GM10847 (cell line): Measurements from ENCODE around the gene GRM4.

Experiments used
- POLR2A ChIP-seq: IDR thresholded peaks from 2 replicates; pipeline ENCODE4 v1.6.1; 2011; ENCODE audit not compliant: insufficient read length; ENCODE audit errors: extremely low read depth

GRM4 gene

DNA sequence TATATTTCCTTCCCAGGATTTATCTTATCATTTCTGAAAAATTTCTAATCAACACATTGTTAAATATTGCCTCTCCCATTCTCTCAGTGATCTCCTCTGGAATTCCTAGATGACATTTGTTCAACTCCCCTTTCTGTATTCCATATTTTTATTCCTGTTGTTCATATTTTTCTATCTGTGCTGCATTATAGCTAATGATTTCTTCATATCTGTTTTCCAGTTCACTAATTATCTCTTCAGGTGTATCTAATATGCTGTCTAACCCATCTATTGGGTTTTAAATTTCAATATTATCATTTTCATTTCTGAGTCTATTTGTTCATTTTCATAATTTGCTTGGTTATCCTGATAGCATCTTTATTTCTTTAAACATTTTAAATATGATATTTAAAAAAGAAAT, 141.9 kb downstream of the GRM4 start:
- TF ChIP-seq POLR2A = no peak

DNA sequence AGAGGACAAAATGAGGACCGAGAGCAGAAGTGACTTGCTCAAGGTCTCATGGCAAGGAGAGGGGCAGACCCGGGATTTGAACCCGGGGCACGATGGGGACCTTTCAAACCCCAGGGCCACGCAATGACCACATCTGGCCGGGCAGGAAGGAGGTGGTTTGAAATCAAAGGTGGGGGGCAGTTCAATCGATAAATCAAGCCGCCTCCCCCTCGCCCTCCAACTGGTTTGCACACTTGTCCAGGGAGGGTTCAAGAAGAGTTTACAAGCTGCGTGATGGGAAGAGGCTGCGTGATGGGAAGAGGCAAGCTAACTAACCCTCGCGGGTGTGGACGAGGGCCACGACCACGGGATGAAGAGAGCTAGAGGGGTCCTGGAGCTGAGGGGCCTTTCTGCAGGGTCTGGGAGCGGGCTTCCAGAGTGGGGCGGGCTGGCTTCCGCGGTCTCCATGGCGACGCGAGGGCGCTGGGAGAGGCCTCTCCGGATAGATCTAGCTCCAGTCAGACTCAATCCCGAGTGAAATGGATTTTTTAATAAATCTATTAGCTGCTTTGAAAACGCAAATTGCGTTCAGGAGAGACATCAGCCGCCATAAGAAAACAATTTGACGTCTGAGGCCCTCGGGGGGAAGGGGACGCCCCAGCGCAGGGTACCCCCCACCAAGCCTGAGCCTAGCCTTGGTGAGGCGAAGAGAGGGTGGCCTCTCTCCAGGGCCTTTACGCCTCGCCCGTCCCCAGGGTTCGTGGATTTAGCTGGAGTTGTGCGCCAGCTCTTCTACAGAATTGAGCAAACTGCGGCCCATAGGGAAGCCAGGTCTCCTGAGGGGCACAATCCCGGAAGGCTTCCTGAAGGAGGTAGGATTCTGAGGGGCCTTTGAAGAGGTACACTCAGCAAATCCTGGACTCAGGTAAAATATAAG, 143.9 kb downstream of the GRM4 start:
- no peak for TF ChIP-seq POLR2A

DNA sequence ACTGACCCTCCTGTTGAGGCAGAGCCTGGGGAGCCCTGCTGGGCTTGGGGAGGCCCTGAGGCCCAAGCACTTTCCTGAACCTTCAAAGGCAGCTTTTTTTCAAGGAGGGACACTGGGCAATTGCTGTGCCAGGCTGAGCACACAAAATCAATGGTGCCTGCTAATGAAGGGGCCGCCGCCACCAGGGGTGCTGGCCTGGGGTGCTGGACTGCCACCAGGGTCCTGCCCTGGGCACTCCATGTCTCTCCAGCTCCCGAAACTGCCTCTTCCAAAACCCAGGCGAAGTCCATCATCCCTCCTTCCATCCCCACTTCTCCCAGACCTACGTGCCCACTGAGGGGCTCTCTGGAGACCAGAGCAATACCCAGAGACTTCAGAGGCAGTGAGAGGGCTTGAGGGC, 145.6 kb downstream of the GRM4 start:
- no peak for TF ChIP-seq POLR2A

DNA sequence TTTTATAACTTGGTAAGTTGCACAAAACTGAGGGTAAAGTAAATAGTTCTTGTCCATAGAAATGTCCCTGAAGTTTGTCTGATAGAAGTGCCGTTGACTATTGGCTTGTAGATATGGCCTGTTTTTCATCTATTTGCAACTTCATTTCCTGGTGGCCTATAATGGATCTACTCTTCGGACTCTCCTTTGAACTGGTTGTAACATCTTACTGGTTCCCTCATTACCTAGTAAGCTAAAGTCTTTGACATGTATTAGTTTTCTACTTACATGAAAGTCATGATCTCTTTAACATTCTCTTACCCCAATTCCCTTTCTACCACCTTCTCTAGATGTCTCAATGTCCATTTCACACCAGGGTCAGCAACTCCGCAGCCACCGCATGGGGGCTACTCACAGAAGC, 146.3 kb downstream of the GRM4 start:
- TF ChIP-seq POLR2A = no peak

DNA sequence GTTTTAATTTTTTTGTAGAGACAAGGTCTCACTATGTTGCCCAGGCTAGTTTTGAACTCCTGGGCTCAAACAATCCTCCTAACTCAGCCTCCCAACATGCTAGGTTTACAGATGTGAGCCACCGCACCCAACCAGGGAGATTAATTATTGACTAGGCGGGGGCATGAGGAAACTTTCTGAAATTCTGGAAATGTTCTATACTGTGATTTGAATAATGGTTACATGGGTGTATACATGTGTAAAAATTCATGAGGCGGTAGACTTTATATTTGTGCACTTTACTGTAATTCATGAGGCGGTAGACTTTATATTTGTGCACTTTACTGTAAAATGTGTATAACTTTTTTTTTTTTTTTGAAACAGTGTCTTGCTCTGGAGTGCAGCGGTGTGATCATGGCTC, 147.2 kb downstream of the GRM4 start:
- no peak for TF ChIP-seq POLR2A

DNA sequence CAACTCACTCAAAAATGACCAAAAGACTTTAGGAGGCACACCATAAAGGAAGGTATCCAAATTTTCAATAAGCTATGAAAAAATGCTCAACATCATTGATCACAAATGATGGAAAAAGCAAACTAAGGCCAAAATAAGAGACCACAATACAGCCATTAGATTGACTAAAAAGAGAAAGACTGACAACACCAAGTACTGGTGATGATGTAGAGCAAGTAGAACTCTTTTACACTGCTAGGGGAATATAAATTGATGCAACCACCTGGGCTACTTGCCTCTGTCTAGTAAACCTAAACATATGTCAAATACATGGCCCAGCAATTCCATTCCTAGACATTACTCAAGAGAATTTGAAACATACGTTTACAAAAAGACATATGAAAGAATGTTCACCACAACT, 148.6 kb downstream of the GRM4 start:
- no peak for TF ChIP-seq POLR2A

DNA sequence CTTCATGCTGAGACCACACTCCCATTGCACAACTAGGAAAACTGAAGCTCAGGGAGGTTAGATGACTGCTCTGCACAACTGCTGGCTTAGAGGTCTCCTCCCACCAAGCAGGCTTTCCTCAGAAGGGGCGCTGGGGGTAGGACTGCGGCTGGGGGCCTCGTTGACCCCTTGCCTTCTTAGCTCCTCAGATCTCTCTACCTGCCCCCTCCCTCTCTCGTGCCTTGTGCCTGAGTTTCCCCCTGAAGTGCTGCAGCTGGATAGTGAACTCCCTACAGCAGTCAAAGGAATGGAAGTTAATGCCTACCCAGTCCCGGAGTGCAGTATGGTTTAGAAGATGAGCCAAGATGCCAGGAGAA, 149.8 kb downstream of the GRM4 start:
- TF ChIP-seq POLR2A = no peak

DNA sequence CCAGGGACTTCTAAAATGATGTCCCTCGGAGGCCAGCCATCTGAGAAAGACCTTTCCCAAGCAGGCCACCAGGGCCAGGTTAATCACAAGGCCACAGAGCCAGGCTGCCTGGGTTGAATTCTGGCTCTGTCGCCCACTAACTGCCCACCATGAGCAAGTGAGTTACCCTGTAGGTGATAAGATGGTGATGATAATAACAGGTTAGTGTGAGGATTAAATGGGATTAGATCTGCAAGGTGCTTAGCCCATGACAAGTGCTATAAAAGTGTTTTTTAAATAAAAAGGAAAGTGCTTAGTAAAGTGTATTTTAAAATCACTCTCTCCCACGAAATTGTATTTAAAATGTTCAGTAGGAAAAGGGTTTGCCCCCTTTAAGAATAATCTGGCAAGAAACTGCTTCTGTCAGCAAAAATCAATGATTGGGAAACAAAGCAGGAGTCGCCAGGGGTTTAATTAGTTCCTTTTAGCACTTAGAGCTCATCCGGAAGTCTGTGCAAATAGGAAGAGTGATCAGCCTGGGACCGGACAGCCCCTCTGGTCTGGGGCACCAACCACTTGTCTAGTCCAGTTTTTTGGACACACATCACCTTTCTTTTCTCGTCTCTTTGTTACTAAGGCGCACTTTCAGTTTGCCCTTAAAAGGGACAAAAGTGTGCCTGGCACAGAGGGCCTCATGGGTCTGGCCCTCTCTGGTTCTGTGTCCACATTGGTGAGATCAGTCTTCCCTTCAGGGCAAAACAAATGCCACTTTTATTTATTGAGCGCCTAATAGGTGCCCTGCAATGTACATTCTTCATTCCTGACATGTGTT, 150.4 kb downstream of the GRM4 start:
- no peak for TF ChIP-seq POLR2A

DNA sequence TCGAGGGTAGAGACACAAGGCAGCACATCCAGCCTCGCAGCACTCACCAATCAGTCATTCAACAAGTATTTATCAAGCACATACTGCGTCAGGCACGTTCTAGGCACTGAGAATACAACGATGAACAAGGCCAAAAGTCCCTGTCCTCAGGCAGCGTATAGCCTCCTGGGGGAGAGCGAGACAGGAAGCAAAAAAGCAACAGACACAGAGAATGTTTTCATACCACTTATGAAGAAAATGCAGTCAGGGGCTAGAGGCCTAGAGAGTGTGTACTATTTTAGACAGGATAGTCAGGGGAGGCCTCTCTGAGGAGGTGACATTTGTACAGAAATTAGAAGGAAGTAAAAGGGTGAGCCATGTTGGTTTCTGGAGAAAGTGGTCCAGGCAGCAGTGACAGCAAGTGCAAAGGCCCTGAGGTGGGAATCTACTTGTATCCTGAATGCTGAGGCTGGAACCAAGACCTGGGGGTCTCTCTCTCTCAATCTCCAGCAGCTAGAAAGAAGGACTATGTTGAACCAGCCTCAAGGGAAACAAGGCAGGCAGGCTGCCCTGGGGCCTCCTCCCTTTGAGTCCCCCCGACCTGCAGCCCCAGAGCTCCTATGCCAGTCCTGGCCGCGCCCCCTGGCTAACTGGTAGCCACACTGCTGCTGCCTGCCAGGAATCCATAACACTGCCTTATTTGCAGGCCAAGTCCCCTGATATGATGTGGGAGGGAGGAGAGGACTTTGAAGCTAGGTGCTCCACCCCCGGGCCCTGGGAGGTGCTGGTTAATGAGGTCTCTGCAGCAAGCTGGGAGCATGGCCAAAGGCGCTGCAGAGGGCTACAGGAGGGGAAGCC, 151.2 kb downstream of the GRM4 start:
- TF ChIP-seq POLR2A = no peak

DNA sequence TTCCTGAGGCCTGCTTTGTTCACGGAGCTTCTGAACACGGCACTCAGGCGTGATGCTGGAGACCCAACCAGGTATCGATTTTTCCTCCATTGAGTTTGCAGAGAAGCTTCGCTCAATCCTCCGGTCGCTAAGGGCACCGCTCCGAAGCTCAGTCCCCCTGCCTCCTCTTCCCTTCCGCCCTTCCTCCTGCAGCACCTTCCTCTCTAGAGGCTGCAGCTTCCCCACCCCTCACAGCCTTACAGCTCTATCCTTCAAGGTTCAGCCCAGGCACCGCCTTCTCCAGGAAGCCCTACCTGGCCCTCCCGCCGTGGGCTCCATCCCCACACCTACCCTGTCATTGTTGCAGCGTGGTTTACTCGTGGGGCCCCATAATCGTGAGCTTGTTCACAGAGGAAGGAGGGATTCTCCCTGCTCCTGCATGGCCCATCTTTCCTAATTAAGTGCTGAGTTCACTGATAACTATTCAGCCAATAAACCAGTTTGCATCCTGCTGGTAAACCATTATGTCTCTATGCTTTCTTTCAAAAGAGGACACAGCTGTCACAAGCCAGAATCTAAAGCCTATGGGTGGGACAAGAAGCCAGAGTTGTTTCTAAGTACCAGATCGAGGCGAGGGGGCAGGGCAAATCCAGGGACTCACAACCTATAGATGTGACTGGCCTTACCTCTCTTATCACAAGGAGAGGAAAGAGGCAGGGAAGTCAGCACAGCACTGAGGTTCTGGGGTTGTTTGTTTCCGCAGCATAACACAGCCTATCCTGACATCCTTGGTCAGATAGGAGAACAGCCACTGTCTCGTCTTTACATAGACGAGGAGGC, 152.0 kb downstream of the GRM4 start:
- TF ChIP-seq POLR2A = no peak

DNA sequence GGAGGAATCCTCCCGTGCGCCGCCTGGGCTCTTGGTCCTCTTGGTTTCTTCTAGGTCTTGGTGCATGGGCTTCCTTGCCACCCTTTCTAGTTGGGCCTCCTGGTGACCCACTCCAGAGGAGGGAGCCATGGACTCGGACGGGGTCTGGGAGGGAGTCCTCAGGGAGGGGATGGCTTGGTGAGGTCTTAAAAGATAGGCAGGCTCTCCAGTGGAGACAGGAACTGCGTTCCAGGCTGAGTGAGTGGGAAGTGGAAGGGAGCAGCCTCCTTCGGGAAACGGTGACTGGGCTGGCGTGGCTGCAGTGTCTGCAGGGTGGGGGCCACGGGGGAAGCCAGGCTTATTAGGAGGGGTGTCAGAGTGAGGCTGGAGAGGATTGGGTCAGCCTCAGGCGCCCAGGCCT, 152.8 kb downstream of the GRM4 start:
- TF ChIP-seq POLR2A = no peak

DNA sequence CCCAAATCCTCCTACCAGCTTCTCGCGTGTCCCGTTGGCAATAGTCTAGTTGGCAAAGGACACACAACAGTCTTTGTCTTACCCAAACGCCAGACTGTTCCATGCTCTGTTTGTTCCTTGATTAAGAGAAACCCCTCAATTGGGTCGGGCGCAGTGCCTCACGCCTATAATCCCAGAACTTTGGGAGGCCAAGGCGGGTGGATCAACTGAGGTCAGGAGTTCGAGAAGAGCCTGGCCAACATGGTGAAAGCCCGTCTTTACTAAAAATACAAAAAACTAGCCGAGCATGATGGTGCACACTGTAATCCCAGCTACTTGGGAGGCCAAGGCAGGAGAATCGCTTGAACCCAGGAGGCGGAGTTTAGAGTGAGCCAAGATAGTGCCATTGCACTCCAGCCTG, 153.7 kb downstream of the GRM4 start:
- no peak for TF ChIP-seq POLR2A

DNA sequence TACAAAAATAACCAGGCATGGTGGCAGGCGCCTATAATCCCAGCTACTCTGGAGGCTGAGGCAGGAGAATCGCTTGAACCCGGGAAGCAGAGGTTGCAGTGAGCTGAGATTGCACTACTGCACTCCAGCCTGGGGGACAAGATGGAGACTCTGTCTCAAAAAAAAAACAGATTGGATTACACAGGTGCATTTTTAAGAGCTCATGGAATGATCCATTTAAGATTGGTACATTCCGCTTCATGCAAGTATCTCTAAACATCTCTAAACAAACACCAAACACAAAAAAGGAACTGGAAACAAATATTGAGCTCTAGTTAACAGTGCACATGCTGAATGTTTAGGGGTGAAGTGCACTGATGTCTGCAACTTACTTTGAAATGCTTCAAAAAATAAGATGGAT, 154.3 kb downstream of the GRM4 start:
- TF ChIP-seq POLR2A = no peak

DNA sequence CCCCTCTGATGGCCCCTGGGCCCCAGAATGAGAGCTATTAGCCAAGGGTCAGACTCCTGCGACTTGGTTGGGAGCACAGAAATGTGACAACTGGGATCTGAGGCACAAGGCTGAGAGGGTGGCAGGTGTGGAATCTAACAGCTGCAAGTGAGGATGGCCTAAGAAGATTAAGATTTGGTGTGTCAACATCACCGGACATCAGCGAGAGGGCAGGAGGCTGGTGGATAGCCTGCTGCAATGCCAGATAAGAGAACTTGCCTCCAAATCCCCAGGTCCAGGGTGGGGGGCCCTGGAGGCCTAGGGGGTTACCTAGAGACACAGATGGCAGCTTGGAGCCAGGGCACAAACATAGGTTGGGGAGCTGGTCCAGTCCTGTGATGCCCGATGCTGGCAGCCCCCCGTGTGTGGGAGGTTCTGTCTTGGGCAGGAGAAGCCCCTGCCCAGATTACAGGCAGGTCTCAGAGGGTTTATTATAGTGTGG, 155.8 kb downstream of the GRM4 start:
- TF ChIP-seq POLR2A = no peak
